HG03442 (cell line): ENCODE measurements around the gene CATSPERZ.
"Not testable (repeated sequence)": the region's sequence is repeated elsewhere in the genome, so short reads cannot be mapped to it uniquely, and the experiment has no call there.

Source experiments
- ATAC-seq: cut with Tn5 transposase; IDR thresholded peaks from one replicate; pipeline ENCODE4 v1.9.1; 2021; ENCODE audit warnings: mild to moderate bottlenecking, moderate library complexity; ENCODE audit not compliant: unreplicated experiment

CATSPERZ gene

DNA sequence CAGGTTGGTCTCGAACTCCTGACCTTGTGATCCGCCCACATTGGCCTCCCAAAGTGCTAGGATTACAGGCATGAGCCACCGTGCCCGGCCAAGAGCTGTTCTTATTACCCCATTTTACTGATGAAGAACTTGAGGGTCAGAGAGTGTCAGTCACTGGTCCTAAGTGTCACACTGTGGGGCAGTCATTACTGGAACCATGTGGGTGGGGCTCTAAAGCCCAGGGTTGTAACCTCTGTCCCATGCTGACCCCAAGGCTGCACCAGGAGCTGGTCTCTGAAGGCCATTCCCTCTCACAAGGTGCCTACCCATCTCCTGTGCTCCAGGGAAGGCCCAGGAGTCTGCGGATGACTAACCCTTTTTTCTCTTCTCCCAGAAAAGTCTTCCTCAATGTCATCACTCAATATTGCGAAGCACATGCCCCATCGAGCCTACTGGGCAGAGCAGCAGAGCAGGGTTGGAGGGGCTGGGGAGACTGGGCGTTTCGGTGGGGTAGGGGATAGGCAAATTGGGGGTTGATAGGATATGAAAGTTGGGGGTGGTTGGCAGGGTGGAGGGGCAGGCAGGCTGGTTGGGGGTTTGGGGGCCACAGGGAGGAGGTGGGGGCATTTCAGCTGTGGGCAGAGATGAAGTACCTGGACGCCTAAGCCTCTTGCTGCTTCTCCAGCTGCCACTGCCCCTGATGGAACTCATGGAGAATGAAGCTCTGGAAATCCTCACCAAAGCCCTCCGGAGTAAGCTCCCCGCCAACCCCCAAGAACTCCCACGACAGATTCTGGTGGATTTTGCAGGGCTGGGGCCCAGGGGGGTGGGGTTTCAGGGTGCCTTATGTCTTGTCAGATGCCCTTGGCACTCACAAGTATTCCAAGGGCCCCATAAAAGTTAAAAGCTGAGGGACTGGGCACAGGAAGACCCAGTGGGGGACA, 3.2 kb downstream of the CATSPERZ start:
- no peak for ATAC-seq

DNA sequence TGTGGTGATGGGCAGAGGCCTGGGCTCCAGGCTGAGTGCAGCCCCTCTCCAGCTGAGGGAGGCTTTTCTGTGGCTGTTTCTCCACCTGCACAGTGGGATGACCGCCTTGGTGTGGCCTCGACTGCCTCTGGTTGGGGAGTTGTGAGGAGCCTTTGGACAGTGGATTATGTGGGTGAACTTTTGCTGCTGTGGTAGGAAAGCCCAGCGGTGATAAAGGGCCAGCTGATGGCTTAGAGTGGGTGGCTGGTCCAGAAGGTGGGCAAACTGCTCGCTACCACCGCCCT, 3.8 kb downstream of the CATSPERZ start:
- ATAC-seq = no peak

DNA sequence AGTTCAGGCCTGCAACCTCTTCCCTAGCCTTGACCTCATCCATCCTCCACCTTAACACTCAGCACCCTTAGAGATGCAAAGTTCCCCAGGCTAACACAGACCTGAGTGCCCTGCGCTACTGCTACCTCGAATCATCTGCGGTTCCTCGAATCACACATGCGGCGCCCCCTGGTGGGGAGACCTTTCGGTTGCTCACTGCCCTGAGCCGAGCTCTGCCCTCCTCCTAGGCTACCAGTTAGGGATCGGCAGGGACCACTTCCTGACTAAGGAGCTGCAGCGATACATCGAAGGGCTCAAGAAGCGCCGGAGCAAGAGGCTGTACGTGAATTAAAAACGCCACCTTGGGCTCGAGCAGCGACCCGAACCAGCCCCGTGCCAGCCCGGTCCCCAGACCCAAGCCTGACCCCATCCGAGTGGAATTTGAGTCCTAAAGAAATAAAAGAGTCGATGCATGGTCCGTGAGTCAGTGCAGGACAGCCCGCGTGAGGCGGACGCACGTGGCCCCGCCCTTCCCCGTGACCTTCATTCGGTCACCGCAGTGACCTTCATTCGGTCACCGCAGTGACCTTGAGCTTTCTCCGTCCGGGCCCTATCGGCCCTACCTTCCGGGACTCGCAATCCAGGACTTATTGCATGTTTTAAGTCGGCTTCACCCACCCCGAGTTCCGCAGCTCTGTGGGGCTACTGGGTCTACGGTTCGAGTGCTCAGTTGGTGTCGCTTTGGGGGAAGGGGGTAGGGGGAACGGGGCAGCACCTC, 4.3 kb downstream of the CATSPERZ start:
- peak; percentile 24 for ATAC-seq

DNA sequence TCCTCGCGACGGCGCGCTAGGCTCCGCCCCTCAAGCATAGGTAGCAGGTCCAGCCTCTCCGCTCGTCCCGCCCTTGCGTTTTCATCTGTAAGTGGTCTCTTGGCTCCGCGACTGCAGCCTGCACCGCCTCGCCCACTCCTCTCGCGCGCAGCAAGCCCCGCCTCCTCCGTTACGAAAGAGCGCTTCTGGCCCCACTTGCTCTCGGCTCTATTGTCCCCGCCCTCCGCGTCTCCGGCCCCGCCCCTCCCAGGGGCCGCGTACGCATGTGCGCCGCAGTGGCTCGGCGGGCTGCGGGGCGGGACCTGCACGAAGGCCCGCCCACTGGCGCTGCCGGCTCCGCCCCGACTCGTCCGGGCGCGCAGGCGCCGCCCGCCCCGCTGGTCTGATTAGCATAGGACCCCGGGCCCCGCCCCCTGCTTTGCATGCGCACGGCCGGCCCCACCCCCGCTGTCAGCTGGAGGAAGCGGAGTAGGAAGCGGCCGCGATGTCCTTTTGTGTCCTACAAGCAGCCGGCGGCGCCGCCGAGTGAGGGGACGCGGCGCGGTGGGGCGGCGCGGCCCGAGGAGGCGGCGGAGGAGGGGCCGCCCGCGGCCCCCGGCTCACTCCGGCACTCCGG, 5.0 kb downstream of the CATSPERZ start, which contains the start of gene ESRRA:
Gene ESRRA (plus strand): TSS at position 450 of the 616 bp plus-strand sequence. CDS start 1,656 bp downstream, outside the sequence.
- ATAC-seq = peak; percentile 62

DNA sequence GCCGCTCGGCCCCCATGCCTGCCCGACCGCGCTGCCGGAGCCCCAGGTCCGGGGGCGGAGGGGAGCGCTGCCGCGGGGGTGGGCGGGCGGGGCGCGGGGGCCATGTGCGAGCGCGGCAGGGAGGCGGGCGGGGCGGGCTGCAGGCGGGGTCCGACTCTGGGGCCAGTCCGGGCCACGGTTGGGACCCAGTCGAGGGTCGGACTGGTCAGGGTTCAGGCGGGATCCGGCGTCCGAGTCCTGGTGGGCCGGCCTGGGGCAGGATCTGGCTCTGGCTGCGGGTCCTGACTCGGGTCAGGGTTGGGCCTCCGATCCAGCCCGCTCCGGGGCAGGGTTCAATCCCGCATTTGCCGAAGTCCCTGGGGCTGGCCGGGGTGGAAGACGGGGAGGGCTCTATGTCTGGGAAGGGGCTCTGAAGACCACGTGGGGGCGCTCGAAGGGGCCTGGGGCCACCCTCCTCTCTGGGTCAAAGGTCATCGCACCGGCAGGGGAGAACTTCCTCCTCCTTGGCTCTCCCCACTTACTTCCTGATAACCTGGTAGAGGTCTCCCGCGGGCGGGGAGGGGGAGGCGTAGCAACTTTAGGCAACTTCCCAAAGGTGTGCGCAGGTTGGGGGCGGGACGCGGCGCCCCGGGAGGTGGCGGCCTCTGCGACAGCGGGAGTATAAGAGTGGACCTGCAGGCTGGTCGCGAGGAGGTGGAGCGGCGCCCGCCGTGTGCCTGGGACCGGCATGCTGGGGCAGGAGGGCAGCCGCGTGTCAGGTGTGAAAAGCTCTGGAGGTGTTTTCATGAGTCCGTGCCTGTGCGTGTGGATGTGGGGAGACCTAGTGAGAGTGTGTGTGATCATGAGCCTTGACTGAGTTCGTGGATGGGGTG, 5.8 kb downstream of the CATSPERZ start:
- ATAC-seq = peak; percentile 23

DNA sequence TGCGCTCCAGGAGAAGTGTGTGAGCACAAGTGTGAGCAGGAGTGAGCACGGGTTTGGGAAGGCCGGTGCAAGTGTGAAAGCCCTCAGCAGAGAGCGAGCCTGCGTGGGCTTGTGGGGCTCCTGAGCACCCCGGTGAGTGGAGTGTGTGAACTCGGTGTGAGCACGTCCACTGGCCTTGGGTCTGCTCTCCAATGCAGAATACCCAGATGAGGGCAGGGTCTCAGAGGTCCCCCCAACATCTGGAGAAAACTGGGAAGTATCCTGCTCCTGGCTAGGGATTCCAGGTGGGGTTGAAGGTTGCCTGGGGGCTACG, 6.4 kb downstream of the CATSPERZ start:
- ATAC-seq = no peak

DNA sequence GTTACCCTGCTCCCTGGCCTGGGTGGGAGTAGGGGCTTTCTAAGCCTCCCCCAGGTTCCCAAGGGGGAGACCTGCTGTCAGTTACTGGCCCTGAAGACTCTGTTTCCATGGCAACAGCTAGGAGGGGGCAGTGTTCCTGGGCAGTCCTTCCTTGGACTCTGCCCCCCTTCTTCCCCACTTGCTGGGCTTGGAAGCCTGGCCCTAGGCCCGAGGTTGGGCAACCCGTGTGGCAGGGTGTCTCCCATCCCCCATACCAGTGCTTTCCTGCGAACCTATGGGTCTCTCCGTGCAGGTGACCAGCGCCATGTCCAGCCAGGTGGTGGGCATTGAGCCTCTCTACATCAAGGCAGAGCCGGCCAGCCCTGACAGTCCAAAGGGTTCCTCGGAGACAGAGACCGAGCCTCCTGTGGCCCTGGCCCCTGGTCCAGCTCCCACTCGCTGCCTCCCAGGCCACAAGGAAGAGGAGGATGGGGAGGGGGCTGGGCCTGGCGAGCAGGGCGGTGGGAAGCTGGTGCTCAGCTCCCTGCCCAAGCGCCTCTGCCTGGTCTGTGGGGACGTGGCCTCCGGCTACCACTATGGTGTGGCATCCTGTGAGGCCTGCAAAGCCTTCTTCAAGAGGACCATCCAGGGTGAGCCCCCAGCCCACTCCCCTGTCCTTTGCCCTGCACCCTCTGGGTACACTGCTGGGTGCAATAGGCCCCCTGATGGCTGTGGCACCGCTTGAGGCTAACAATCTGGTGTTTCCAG, 6.9 kb downstream of the CATSPERZ start:
- ATAC-seq = no peak

DNA sequence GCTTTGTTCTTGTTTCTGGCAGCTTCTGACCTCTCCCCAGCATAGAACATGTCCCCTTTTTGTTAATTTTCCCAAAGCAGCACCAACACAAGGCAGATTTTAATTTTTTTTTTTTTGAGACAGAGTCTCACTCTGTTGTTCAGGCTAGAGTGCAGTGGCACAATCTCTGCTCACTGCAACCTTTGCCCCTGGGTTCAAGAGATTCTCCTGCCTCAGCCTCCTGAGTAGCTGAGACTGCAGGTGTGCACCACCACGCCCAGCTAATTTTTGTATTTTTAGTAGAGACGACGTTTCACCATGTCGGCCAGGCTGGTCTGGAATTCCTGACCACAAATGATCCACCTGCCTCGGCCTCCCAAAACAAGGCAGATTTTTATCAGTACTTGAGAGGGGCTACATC, 7.6 kb downstream of the CATSPERZ start:
- not testable (repeated sequence) for ATAC-seq

DNA sequence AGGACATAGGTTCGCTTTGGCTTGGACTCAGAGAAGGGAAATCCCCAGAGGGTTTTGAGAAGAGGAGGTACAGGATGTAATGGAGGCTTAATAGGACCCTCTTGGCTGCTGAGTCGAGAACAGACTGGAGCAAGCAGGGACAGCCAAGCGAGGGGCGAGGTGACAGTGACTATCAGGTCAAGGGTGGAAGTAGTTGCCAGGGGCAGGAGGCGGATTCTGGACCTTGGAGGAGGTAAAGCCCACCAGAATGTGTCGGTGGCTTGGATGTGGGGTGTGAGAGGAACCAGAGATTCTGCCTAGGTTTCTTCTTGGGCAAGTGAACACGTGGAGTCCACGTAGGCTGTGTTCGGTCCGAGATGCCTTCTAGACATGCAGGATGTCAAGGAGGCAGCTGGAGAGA, 12.8 kb downstream of the CATSPERZ start:
- no peak for ATAC-seq

DNA sequence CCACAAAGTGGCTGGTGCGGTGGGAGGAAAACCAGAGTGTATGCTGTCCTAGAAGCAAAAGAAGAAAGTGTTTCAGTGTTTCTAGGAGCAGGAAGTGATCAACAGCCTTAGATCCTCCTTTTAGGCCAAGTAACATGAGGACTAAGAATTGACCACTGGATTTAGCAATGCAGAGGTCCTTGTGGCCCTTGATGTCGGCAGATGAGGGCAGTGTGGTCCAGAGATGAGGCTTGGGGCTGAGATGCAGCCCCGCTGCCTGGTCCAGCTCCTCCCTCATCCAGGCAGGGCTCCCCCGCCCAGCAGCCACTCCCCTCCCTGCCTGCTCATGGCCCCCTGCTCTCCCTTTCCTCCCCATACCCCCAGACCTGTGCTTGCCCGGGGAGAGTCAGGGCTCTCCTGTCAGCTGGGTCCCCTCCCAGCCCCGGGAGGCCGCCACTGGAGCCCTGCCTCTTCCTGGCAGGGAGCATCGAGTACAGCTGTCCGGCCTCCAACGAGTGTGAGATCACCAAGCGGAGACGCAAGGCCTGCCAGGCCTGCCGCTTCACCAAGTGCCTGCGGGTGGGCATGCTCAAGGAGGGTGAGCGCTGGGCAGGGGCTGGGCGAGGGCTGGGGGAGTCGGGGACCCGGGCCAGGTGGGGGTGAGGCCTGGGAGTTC, 13.5 kb downstream of the CATSPERZ start:
- ATAC-seq = no peak

DNA sequence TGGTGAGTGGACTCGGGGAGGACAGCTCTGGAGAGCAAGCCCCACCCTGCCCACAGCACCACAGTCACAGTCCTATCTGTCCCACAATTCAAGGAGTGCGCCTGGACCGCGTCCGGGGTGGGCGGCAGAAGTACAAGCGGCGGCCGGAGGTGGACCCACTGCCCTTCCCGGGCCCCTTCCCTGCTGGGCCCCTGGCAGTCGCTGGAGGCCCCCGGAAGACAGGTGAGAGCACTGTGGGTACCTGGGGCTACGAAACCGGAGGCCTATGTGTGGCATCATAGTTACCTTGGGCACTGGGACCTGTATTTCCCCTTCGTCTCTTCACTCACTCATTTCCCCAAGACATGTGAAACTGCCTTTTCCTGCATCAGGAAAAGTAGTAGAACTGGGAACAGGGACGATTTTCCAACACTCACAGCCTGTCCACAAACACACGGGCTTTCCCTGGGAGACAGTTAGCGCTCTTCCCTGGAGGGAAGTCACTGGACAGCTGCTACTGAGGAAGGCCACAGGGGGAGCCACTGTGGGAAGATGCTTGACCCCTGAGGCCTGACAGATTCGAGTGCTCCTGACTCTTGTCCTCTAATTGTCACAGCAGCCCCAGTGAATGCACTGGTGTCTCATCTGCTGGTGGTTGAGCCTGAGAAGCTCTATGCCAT, 14.1 kb downstream of the CATSPERZ start:
- ATAC-seq = no peak

DNA sequence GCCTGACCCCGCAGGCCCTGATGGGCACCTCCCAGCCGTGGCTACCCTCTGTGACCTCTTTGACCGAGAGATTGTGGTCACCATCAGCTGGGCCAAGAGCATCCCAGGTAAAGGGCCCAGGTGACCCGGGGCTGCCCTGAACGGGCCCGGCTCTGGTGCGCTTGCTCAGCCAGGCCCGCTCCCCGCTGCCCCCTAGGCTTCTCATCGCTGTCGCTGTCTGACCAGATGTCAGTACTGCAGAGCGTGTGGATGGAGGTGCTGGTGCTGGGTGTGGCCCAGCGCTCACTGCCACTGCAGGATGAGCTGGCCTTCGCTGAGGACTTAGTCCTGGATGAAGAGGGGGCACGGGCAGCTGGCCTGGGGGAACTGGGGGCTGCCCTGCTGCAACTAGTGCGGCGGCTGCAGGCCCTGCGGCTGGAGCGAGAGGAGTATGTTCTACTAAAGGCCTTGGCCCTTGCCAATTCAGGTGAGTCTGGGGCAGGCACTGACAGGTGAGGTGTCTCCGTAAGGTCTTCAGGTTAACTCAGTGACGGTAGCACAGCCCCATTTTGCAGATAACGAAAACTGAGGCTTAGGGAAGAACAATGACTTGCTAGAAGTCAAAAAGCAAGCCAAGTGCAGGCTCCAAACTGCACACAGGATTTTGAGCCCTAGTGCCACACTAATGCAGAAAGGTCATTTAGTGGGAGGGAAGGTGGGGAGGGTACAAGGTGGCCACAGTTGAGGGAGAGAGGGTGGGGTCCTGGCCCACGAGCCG, 14.8 kb downstream of the CATSPERZ start:
- ATAC-seq = no peak

DNA sequence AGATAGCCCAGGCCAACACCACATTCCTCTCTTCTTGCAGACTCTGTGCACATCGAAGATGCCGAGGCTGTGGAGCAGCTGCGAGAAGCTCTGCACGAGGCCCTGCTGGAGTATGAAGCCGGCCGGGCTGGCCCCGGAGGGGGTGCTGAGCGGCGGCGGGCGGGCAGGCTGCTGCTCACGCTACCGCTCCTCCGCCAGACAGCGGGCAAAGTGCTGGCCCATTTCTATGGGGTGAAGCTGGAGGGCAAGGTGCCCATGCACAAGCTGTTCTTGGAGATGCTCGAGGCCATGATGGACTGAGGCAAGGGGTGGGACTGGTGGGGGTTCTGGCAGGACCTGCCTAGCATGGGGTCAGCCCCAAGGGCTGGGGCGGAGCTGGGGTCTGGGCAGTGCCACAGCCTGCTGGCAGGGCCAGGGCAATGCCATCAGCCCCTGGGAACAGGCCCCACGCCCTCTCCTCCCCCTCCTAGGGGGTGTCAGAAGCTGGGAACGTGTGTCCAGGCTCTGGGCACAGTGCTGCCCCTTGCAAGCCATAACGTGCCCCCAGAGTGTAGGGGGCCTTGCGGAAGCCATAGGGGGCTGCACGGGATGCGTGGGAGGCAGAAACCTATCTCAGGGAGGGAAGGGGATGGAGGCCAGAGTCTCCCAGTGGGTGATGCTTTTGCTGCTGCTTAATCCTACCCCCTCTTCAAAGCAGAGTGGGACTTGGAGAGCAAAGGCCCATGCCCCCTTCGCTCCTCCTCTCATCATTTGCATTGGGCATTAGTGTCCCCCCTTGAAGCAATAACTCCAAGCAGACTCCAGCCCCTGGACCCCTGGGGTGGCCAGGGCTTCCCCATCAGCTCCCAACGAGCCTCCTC, 15.7 kb downstream of the CATSPERZ start:
- ATAC-seq = not testable (repeated sequence)

DNA sequence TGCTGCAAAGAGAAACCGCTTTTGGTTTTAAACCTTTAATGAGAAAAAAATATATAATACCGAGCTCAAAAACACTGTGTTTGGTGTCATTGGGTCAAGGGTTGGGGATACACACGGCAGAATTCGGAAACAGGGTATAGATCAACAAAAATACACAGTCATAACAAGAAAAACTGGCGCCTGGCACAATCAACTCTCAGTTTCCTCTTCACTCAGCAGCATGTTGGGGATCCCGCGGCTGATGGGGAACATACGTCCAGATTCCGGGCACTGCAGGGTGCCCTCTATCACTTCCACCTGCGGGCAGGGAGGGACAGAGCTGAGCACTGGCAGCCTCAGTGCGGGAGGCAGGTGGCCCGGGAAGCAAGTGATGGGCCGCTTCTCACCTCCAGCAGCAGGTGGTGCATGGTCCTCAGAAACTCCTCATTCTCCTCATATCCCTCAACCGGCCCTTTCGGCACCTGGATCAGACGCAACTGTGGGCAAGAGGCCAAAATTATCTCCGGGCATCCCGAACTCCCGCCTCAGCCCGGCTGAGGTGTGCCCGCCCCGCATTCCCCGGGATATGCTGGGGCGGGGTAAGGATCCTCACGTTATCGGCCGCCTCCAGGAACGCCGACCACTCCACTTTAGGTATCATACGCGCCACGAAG, 16.6 kb downstream of the CATSPERZ start:
- peak; percentile 0 for ATAC-seq

DNA sequence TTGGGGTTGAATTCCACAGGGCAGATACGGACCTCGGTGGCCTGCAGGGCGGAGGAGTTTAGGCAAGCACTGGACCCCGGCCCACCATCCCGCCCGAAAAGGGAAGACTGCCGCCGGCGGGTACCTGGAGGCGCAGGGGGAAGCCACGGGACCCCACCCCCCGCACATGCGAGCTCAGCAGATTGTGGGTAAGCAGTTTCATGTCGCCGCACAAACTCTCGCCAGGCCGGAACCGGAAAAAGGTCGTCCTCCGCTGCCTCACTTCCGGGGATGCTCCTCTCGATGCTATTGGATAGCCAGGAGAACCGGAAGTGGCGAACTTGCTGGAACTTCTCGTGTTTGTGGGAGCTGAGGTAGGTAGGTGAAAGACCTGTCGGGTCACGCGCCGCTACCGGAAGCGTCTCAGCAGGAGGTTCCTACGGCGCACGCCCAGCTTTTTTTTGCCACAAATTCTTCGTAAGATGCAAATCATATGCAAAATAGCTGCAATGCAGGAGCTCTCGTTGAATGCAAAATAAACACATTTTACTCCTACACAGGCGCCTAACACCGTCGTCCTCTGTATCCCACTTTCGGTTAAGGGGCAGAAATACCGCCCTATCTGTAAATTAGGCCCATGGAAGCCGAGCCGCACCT, 17.3 kb downstream of the CATSPERZ start, which contains the start of gene TRMT112:
Gene TRMT112 (minus strand): TSS at position 235 of the 636 bp plus-strand sequence. CDS start 33 bp downstream, at position 202.
- peak; percentile 59 for ATAC-seq
